ENCODE measurements around the gene DLL3.
"Not testable (repeated sequence)": the region's sequence is repeated elsewhere in the genome, so short reads cannot be mapped to it uniquely, and the experiment has no call there.

Gene DLL3

GRCh38 chr19:39473443-39473960 lies 25.2 kb upstream of the DLL3 start:
- H3K4me3 ChIP-seq (ENCODE audit: low read length) = no peak overlapping the region
- no peak for TF ChIP-seq ZNF274 (IDR thresholded peaks at IDR 0.05; ENCODE audit: low read depth, low read length)

- no peak overlapping the region for H3K4me3 ChIP-seq (ENCODE audit: low read length)
- no peak for TF ChIP-seq ZNF274 (IDR thresholded peaks at IDR 0.05; ENCODE audit: low read depth, low read length)
Observed at GRCh38 chr19:39474139-39474620, 24.6 kb upstream of the DLL3 start.

- no peak overlapping the region for H3K4me3 ChIP-seq (ENCODE audit: low read length)
- no peak for TF ChIP-seq ZNF274 (IDR thresholded peaks at IDR 0.05; ENCODE audit: low read depth, low read length)
Observed at GRCh38 chr19:39475748-39476147, 23.0 kb upstream of the DLL3 start.

GRCh38 chr19:39479319-39479801 lies 19.4 kb upstream of the DLL3 start:
- not testable (repeated sequence) for H3K4me3 ChIP-seq (ENCODE audit: low read length)

- H3K4me3 ChIP-seq (ENCODE audit: low read length) = peak overlapping the region; percentile 96; the same call in 1 of the 2 replicates
- no peak for TF ChIP-seq ZNF274 (IDR thresholded peaks at IDR 0.05; ENCODE audit: low read depth, low read length)
Observed at GRCh38 chr19:39479916-39480315, 18.8 kb upstream of the DLL3 start.

GRCh38 chr19:39480337-39481228 lies 18.2 kb upstream of the DLL3 start, which contains the start of gene TIMM50:
TSS of gene TIMM50 (plus strand) at chr19:39480838. CDS start at chr19:39480854, 16 bp downstream.
- peak within 1 kb of the TSS; percentile 96 for H3K4me3 ChIP-seq (ENCODE audit: low read length)
- TF ChIP-seq ZNF274 (IDR thresholded peaks at IDR 0.05; ENCODE audit: low read depth, low read length) = no peak

- peak overlapping the region; percentile 96 for H3K4me3 ChIP-seq (ENCODE audit: low read length)
- TF ChIP-seq ZNF274 (IDR thresholded peaks at IDR 0.05; ENCODE audit: low read depth, low read length) = no peak
Observed at GRCh38 chr19:39481229-39481545, 17.6 kb upstream of the DLL3 start.

- H3K4me3 ChIP-seq (ENCODE audit: low read length) = peak overlapping the region; percentile 96
- TF ChIP-seq ZNF274 (IDR thresholded peaks at IDR 0.05; ENCODE audit: low read depth, low read length) = no peak
Observed at GRCh38 chr19:39481676-39482075, 17.1 kb upstream of the DLL3 start.

- TF ChIP-seq ZNF274 (IDR thresholded peaks at IDR 0.05; ENCODE audit: low read depth, low read length) = no peak
- no peak overlapping the region for H3K4me3 ChIP-seq (ENCODE audit: low read length)
Observed at GRCh38 chr19:39483141-39483540, 15.6 kb upstream of the DLL3 start.

- no peak for TF ChIP-seq ZNF274 (IDR thresholded peaks at IDR 0.05; ENCODE audit: low read depth, low read length)
- no peak overlapping the region for H3K4me3 ChIP-seq (ENCODE audit: low read length)
Observed at GRCh38 chr19:39489756-39490155, 9.0 kb upstream of the DLL3 start.

- no peak overlapping the region for H3K4me3 ChIP-seq (ENCODE audit: low read length)
- TF ChIP-seq ZNF274 (IDR thresholded peaks at IDR 0.05; ENCODE audit: low read depth, low read length) = no peak
Observed at GRCh38 chr19:39492225-39492624, 6.5 kb upstream of the DLL3 start.

GRCh38 chr19:39492788-39493187 lies 6.0 kb upstream of the DLL3 start:
- H3K4me3 ChIP-seq (ENCODE audit: low read length) = no peak overlapping the region
- TF ChIP-seq ZNF274 (IDR thresholded peaks at IDR 0.05; ENCODE audit: low read depth, low read length) = no peak

GRCh38 chr19:39494661-39495060 lies 4.1 kb upstream of the DLL3 start:
- no peak for TF ChIP-seq ZNF274 (IDR thresholded peaks at IDR 0.05; ENCODE audit: low read depth, low read length)
- no peak overlapping the region for H3K4me3 ChIP-seq (ENCODE audit: low read length)

- TF ChIP-seq ZNF274 (IDR thresholded peaks at IDR 0.05; ENCODE audit: low read depth, low read length) = no peak
- no peak overlapping the region for H3K4me3 ChIP-seq (ENCODE audit: low read length)
Observed at GRCh38 chr19:39496063-39496462, 2.7 kb upstream of the DLL3 start.

- H3K4me3 ChIP-seq (ENCODE audit: low read length) = no peak overlapping the region
- no peak for TF ChIP-seq ZNF274 (IDR thresholded peaks at IDR 0.05; ENCODE audit: low read depth, low read length)
Observed at GRCh38 chr19:39497701-39497995, 1.1 kb upstream of the DLL3 start.

Measured in GM08714 (cell line).